H7 (cell line): ENCODE measurements around the gene PITX2. TPM values are rescaled to one million over a fixed set of nuclear protein-coding genes. Genes with fewer than 3 reads are reported as not detected.
"Not testable (repeated sequence)": the region's sequence is repeated elsewhere in the genome, so short reads cannot be mapped to it uniquely, and the experiment has no call there.

Experiments used
- DNase-seq: peaks from one replicate; pipeline ENCODE4 v3.0.0; 2012
- H3K27me3 ChIP-seq: 2 replicates; pipeline ENCODE4 v1.6.0; 2011; ENCODE audit warnings: mild to moderate bottlenecking, low read length; ENCODE audit not compliant: control insufficient read depth, insufficient read depth
- H3K36me3 ChIP-seq: replicated peaks from 2 replicates; pipeline ENCODE4 v1.5.1; 2011; ENCODE audit warnings: low read length; ENCODE audit not compliant: control insufficient read depth, insufficient read depth
- H3K4me3 ChIP-seq: 2 replicates; pipeline ENCODE4 v1.5.1; 2011; ENCODE audit warnings: low read depth, mild to moderate bottlenecking, control low read depth, low read length, moderate library complexity; ENCODE audit not compliant: insufficient read depth
- total RNA-seq: library from RNA; depleted of rRNA; stranded (reverse); fragments of >200 nt; shearing (Covaris generic); gene quantifications from 2 replicates; pipeline ENCODE4 v1.2.3, GENCODE V29; 2014

Gene PITX2
- total RNA-seq, 1 experiment from 2014 or later = 92.3 TPM

GRCh38 chr4:110612631-110613269, 10.1 kb downstream of the PITX2 start:
- no peak overlapping the region for H3K4me3 ChIP-seq
- no peaks in the 10 kb centered on the region for H3K36me3 ChIP-seq
- DNase-seq = peak; percentile 28
- peaks cover 60% of the 10 kb centered on the region; the same call in 1 of the 2 replicates for H3K27me3 ChIP-seq

DNA sequence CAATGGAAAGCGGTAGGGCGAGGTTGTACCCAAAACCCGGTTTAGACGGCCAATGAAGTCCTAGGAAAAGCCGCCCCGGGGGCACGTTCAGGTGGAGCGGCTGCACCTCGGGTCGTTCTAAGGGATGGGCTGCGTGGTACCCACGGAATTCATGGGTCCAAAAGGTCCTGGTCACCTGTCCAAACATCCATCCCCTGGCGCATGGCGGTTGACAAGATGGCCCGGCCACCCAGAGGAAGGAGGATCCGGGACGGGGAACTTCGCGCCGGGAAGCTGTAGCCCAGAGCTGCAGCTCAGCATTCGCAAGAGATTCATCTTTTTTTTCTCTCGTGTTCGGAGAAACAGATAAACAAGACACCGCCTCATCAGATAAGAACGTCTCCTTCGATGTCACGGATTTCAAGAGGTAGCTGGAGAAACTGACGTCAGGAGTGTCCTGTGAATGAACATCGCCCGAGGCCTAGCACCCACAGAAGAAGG, 10.9 kb downstream of the PITX2 start:
- Histone ChIP-seq H3K36me3 (no peaks in the 10 kb centered on the region), H3K27me3 (peaks cover 53% of the 10 kb centered on the region; the same call in 1 of the 2 replicates), H3K4me3 (no peak overlapping the region)
- peak; percentile 48 for DNase-seq

- Histone ChIP-seq H3K4me3 (no peak overlapping the region; the same call in 1 of the 2 replicates), H3K36me3 (no peaks in the 10 kb centered on the region), H3K27me3 (peaks cover 47% of the 10 kb centered on the region; the same call in 1 of the 2 replicates)
- DNase-seq = peak; percentile 76
Observed at GRCh38 chr4:110610940-110611831, 11.7 kb downstream of the PITX2 start.

GRCh38 chr4:110610620-110610939, 12.3 kb downstream of the PITX2 start:
- H3K4me3 ChIP-seq = no peak overlapping the region
- H3K36me3 ChIP-seq = no peaks in the 10 kb centered on the region
- DNase-seq = peak; percentile 56
- peaks cover 46% of the 10 kb centered on the region; the same call in 1 of the 2 replicates for H3K27me3 ChIP-seq

GRCh38 chr4:110609044-110609750, 13.7 kb downstream of the PITX2 start:
- no peak for DNase-seq
- Histone ChIP-seq H3K36me3 (no peaks in the 10 kb centered on the region), H3K4me3 (no peak overlapping the region), H3K27me3 (peaks cover 42% of the 10 kb centered on the region; the same call in 1 of the 2 replicates)

DNA sequence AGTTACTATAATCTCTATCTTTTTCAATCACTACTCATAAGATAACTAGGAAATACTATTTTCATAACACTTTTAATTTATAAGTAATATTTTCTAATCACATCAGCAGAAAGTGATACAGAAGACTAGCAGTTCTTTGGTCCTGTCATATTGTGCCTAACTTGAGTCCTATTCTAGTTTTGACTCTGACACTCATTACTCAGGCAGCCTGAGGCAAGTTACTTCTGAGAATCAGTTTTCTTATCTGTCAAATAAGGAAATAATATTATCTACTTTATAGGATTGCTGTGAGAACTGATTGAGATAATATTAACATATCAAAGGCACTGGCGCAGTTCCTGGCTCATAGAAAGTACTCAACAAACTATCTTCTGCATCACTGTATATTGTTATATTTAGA, 17.8 kb downstream of the PITX2 start:
- H3K27me3 ChIP-seq = peaks cover 9% of the 10 kb centered on the region; the same call in 1 of the 2 replicates
- H3K36me3 ChIP-seq = no peaks in the 10 kb centered on the region
- H3K4me3 ChIP-seq = no peak overlapping the region
- no peak for DNase-seq

- H3K27me3 ChIP-seq = no peaks in the 10 kb centered on the region
- no peaks in the 10 kb centered on the region for H3K36me3 ChIP-seq
- H3K4me3 ChIP-seq = no peak overlapping the region
- DNase-seq = no peak
Observed at GRCh38 chr4:110602061-110602460, 20.8 kb downstream of the PITX2 start.

GRCh38 chr4:110597582-110597981, 25.3 kb downstream of the PITX2 start:
- H3K27me3 ChIP-seq = no peaks in the 10 kb centered on the region
- DNase-seq = no peak
- no peaks in the 10 kb centered on the region for H3K36me3 ChIP-seq
- H3K4me3 ChIP-seq = no peak overlapping the region

- Histone ChIP-seq H3K27me3 (no peaks in the 10 kb centered on the region), H3K4me3 (no peak overlapping the region), H3K36me3 (no peaks in the 10 kb centered on the region)
- no peak for DNase-seq
Observed at GRCh38 chr4:110596431-110596830, 26.4 kb downstream of the PITX2 start.

DNA sequence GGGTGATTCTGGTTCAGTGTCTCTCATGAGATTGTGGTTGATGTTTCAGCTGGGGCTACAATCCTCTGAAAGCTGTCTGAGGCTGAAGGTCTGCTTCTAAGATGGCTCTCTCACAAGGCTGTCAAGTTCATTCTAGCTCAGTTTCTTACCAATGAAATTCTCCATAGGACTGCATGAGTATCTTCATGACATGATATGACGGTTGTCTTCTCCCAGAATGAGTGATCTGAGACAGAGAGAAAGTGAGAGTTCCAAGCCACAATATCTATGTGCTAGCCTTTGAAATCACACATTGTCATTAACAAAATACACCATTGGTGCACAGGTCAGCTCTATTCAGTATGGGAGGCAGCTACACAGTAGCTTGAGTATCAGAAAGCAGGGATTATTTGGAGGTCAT, 27.3 kb downstream of the PITX2 start:
- no peaks in the 10 kb centered on the region for H3K27me3 ChIP-seq
- DNase-seq = no peak
- no peak overlapping the region for H3K4me3 ChIP-seq
- no peaks in the 10 kb centered on the region for H3K36me3 ChIP-seq

DNA sequence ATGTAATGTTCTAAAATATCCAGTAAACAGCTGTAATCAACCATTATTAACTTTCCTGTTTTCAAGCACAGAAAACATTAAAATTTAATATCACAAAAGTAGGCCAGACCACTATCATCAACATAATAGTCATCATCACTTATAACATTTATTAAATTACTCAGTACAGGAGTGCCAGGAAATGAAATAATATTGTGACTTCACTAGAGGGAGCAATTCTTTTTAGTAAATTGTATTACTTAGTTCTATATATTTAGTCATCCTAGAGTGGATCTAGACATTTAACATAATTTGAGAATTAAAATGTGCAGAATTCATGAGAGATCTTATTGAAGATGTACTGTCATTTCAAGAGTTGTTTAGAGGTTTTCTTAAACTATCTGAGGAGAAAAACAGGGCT, 33.6 kb downstream of the PITX2 start:
- Histone ChIP-seq H3K36me3 (no peaks in the 10 kb centered on the region), H3K4me3 (no peak overlapping the region), H3K27me3 (no peaks in the 10 kb centered on the region)
- no peak for DNase-seq

DNA sequence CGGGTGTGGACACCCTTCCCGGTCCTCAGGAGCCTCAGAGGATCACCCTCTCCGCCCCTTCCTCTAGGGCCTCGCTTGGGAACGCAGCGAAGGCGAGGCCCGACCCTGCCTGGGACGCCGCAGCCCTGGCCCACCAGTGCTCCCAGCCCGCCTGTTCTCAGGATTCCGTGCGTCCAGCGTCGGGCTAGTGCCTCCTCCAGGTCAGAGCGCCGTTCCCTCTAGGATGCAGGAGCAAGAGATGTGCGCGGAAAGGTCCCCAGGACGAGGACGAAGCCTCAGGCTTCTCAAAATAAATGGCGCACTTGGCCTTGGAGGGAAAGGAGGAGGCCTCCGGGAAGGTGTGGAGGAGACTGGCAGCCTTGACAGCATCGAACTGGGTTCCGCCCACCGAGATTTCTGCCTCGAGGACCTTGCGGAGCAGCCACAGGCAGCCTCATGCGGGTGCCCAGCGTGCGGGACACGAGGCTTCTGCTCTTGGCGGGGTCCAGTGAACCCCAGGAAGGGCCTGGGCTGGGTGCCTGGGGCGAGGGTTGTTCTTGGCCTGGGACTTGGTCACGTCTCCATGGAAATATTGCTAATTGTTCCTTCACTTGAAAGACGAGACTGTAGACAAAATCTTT, 35.1 kb downstream of the PITX2 start:
- H3K27me3 ChIP-seq = no peaks in the 10 kb centered on the region
- no peaks in the 10 kb centered on the region for H3K36me3 ChIP-seq
- DNase-seq = peak; percentile 31
- no peak overlapping the region for H3K4me3 ChIP-seq

- no peaks in the 10 kb centered on the region for H3K27me3 ChIP-seq
- peak; percentile 69 for DNase-seq
- H3K36me3 ChIP-seq = no peaks in the 10 kb centered on the region
- H3K4me3 ChIP-seq = no peak overlapping the region
Observed at GRCh38 chr4:110586131-110586850, 36.6 kb downstream of the PITX2 start.

DNA sequence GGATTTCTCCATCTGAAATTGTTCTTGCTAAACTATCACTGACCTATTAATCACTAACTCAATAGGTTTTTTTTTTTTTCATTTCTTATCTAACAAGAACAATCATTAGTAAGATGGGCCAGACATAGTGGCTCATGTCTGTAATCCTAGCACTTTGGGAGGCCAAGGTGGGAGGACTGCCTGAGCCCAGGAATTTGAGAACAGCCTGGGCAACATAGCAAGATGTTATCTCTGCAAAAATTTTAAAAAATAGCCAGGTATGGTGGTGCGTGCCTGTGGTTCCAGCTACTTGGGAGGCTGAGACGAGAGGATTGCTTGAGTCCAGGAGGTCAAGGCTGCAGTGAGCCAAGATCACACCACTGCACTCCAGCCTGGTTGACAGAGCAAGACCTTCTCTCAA, 46.2 kb downstream of the PITX2 start:
- H3K4me3 ChIP-seq, H3K36me3 ChIP-seq, DNase-seq, H3K27me3 ChIP-seq: not testable (repeated sequence)
